Liver (tissue), 9 donors: ENCODE results near the gene NAPA. TPM values are rescaled to one million over a fixed set of nuclear protein-coding genes. Genes with fewer than 3 reads are reported as not detected.

Experiments used
- DNase-seq: peaks from one replicate; pipeline ENCODE4 v3.0.0-alpha.2; 2017; ENCODE audit warnings: low spot score
- H3K27ac ChIP-seq, 2 donors: one replicate each; pipeline ENCODE4 v1.7.0; 2013; ENCODE audit warnings: inconsistent platforms in 2 of 2, low read length in 2 of 2, control low read depth in 1 of 2, low read depth in 1 of 2, mild to moderate bottlenecking in 1 of 2
- H3K27me3 ChIP-seq, 4 donors: one replicate each; pipeline versions ENCODE4 v1.6.1 to v1.7.0; 2013; ENCODE audit warnings: low read length in 3 of 4, inconsistent platforms in 1 of 4, mild to moderate bottlenecking in 1 of 4, moderate library complexity in 1 of 4; ENCODE audit not compliant: control insufficient read depth in 4 of 4, insufficient read depth in 4 of 4
- H3K36me3 ChIP-seq, 4 donors: one replicate each; pipeline versions ENCODE4 v1.6.1 to v1.7.0; 2013; ENCODE audit warnings: low read length in 3 of 4, mild to moderate bottlenecking in 3 of 4, low read depth in 1 of 4, moderate library complexity in 1 of 4; ENCODE audit not compliant: control insufficient read depth in 4 of 4, insufficient read depth in 3 of 4
- H3K4me1 ChIP-seq, 4 donors: one replicate each; pipeline versions ENCODE4 v1.6.1 to v1.7.0; 2013; ENCODE audit warnings: low read length in 3 of 4, mild to moderate bottlenecking in 3 of 4, moderate library complexity in 1 of 4; ENCODE audit not compliant: control insufficient read depth in 4 of 4, insufficient read depth in 4 of 4
- H3K4me3 ChIP-seq, 3 donors: one replicate each; pipeline versions ENCODE4 v1.6.1 to v1.7.0; 2013; ENCODE audit warnings: low read length in 3 of 3, control low read depth in 1 of 3, low read depth in 1 of 3, mild to moderate bottlenecking in 1 of 3
- H3K9ac ChIP-seq, 2 donors: one replicate each; pipeline ENCODE4 v1.7.0; 2013; ENCODE audit warnings: low read length in 2 of 2, mild to moderate bottlenecking in 2 of 2, moderate library complexity in 2 of 2, control low read depth in 1 of 2, low read depth in 1 of 2
- H3K9me3 ChIP-seq, 4 donors: one replicate each; pipeline versions ENCODE4 v1.6.1 to v1.7.0; 2013; ENCODE audit warnings: low read length in 3 of 4; ENCODE audit not compliant: control insufficient read depth in 4 of 4
- ATF3 ChIP-seq: IDR thresholded peaks from 2 replicates; pipeline ENCODE4 v1.6.1; 2016; ENCODE audit warnings: antibody characterized with exemption
- CTCF ChIP-seq: fragments of 150-350 bp; IDR thresholded peaks from 2 replicates; pipeline ENCODE4 v1.5.1; 2017; ENCODE audit warnings: improper control_type of control experiment, low read depth, low read length; ENCODE audit not compliant: missing input control
- FOXA1 ChIP-seq: IDR thresholded peaks from 2 replicates; pipeline ENCODE4 v1.6.1; 2016; ENCODE audit warnings: antibody characterized with exemption
- FOXA2 ChIP-seq: IDR thresholded peaks from 2 replicates; pipeline ENCODE4 v1.6.1; 2016; ENCODE audit warnings: antibody characterized with exemption
- GABPA ChIP-seq, 2 donors: IDR thresholded peaks in 1 of 2; conservative IDR thresholded peaks in 1 of 2; 2 replicates each; pipeline ENCODE4 v1.6.1; 2016; ENCODE audit warnings: antibody characterized with exemption in 2 of 2, mild to moderate bottlenecking in 1 of 2, moderate library complexity in 1 of 2
- HNF4A ChIP-seq, 2 donors: conservative IDR thresholded peaks; 2 replicates each; pipeline ENCODE4 v1.6.1; 2016; ENCODE audit warnings: antibody characterized with exemption in 2 of 2, mild to moderate bottlenecking in 2 of 2
- HNF4G ChIP-seq: IDR thresholded peaks from 2 replicates; pipeline ENCODE4 v1.6.1; 2016; ENCODE audit warnings: antibody characterized with exemption
- NR2F2 ChIP-seq: IDR thresholded peaks from 2 replicates; pipeline ENCODE4 v1.6.1; 2016; ENCODE audit warnings: antibody characterized with exemption
- RAD21 ChIP-seq, 2 donors: IDR thresholded peaks; 2 replicates each; pipeline ENCODE4 v1.6.1; 2016; ENCODE audit warnings: antibody characterized with exemption in 2 of 2, mild to moderate bottlenecking in 2 of 2
- RXRA ChIP-seq, 2 donors: IDR thresholded peaks; 2 replicates each; pipeline ENCODE4 v1.6.1; 2017 to 2018; ENCODE audit warnings: antibody characterized with exemption in 2 of 2, mild to moderate bottlenecking in 1 of 2
- SP1 ChIP-seq: IDR thresholded peaks from 2 replicates; pipeline ENCODE4 v1.6.1; 2018; ENCODE audit warnings: antibody characterized with exemption, mild to moderate bottlenecking
- ZBTB33 ChIP-seq: IDR thresholded peaks from 2 replicates; pipeline ENCODE4 v1.6.1; 2016; ENCODE audit warnings: antibody characterized with exemption
- WGBS: extraction: QIAGEN DNeasy Blood & Tissue Kit; methylation state at CpG from one replicate; pipeline ENCODE4 v1.1.7; 2013; 5-methylcytosine and 5-hydroxymethylcytosine counted together
- polyA plus RNA-seq, 2 donors: library from polyadenylated mRNA; stranded (reverse) in 1 of 2; unstranded in 1 of 2; fragments of 200-250 nt in 1 of 2; fragments of >200 nt in 1 of 2; fragmentation: Nextera tagmentation in 1 of 2; extraction: Ambion mirVana in 1 of 2; gene quantifications; one replicate each; pipeline versions ENCODE4 v1.2.1 to v1.2.3, GENCODE V29; 2013 to 2015
- total RNA-seq, 2 donors: library from RNA; depleted of rRNA; stranded (reverse); fragments of >200 nt; gene quantifications; one replicate each; pipeline ENCODE4 v1.2.3, GENCODE V29; 2014
- donor health status: healthy.
- donor health status: healthy.
- donor health status: healthy.
- donor health status: healthy.
- donor health status: healthy.

The NAPA gene
- total and polyA plus RNA-seq, 4 donors: 73.4 to 132 (median 120) TPM

GRCh38 chr19:47523473-47523872 lies 8.6 kb upstream of the NAPA start:
- H3K4me1 ChIP-seq: peaks cover 0 to 3% (median 1%) of the 10 kb centered on the region in 4 donors
- no peak for DNase-seq
- WGBS: 24% methylated on average over 7 of the region's 7 CpGs
- no peaks in the 10 kb centered on the region for H3K27me3 ChIP-seq
- no peaks in the 10 kb centered on the region for H3K9me3 ChIP-seq
- TF ChIP-seq SP1: peak; percentile 51
- no peak for TF ChIP-seq ZBTB33
- TF ChIP-seq RAD21 (IDR thresholded peaks at IDR 0.05): peak; percentile 10 to 39
- no peak for TF ChIP-seq ATF3
- TF ChIP-seq RXRA (IDR thresholded peaks at IDR 0.05): peak; percentile 65 to 66
- no peak for TF ChIP-seq HNF4G
- peak; percentile 14 to 18 for TF ChIP-seq HNF4A (conservative IDR thresholded peaks at IDR 0.05)
- TF ChIP-seq NR2F2: peak; percentile 81
- no peaks in the 10 kb centered on the region for H3K36me3 ChIP-seq
- H3K4me3 ChIP-seq: no peak overlapping the region
- H3K27ac ChIP-seq: no peak overlapping the region
- no peak overlapping the region for H3K9ac ChIP-seq

GRCh38 chr19:47521473-47522180 lies 6.8 kb upstream of the NAPA start:
- no peak for DNase-seq
- Histone ChIP-seq H3K36me3 (no peaks in the 10 kb centered on the region), H3K27me3 (no peaks in the 10 kb centered on the region), H3K9ac (no peak overlapping the region), H3K9me3 (no peaks in the 10 kb centered on the region), H3K4me1 (peaks cover 0 to 3% (median 1%) of the 10 kb centered on the region in 4 donors), H3K27ac (no peak overlapping the region), H3K4me3 (no peak overlapping the region)
- no peak for TF ChIP-seq FOXA2
- 68% methylated on average over 20 of the region's 20 CpGs for WGBS

- Histone ChIP-seq H3K9ac (no peak overlapping the region), H3K4me1 (peaks cover 0 to 7% (median 1%) of the 10 kb centered on the region in 4 donors), H3K36me3 (no peaks in the 10 kb centered on the region), H3K9me3 (no peaks in the 10 kb centered on the region), H3K4me3 (no peak overlapping the region), H3K27ac (no peak overlapping the region), H3K27me3 (no peaks in the 10 kb centered on the region)
- TF ChIP-seq FOXA1: no peak
- TF ChIP-seq CTCF: no peak
- TF ChIP-seq ATF3: no peak
- TF ChIP-seq HNF4A (conservative IDR thresholded peaks at IDR 0.05): no peak
- TF ChIP-seq RXRA (IDR thresholded peaks at IDR 0.05): no peak
- no peak for TF ChIP-seq GABPA (IDR thresholded peaks at IDR 0.05 in 1 of 2, conservative IDR thresholded peaks at IDR 0.05 in 1 of 2)
- 79% methylated on average over 6 of the region's 6 CpGs for WGBS
- no peak for DNase-seq
Measured at GRCh38 chr19:47520839-47521238, 6.0 kb upstream of the NAPA start.
